WTC11 (cell line): Measurements from ENCODE around the gene ADGRB3. TPM values are rescaled to one million over a fixed set of nuclear protein-coding genes. Genes with fewer than 3 reads are reported as not detected.

ENCODE experiments used
- ATAC-seq: fragments of 200-7000 bp; cut with Tn5 transposase; 2 replicates; pipeline ENCODE4 v1.10.0; 2021; ENCODE audit warnings: mild to moderate bottlenecking, moderate library complexity
- CTCF ChIA-PET: fragments of 300-600 bp; sonication (Branson Sonifier 250); formaldehyde crosslinking; loops from one replicate; lab custom pipeline; 2021; ENCODE audit warnings: antibody characterized with exemption; lab: Charles Lee
- POLR2A ChIA-PET: fragments of 350-600 bp; sonication (Branson Sonifier 250); formaldehyde crosslinking; loops from one replicate; lab custom pipeline; 2021; ENCODE audit warnings: antibody characterized with exemption; lab: Charles Lee
- DNase-seq: peaks from one replicate; pipeline ENCODE4 v3.0.0; 2021; ENCODE audit warnings: low spot score
- H3K27ac Mint-ChIP-seq: 2 replicates; pipeline ENCODE4 v1.8.0; 2021; ENCODE audit warnings: mixed read lengths
- H3K27me3 Mint-ChIP-seq: 2 replicates; pipeline ENCODE4 v1.8.0; 2021; ENCODE audit warnings: low read depth, mild to moderate bottlenecking, moderate library complexity, mixed read lengths
- H3K36me3 Mint-ChIP-seq: 2 replicates; pipeline ENCODE4 v1.8.0; 2021; ENCODE audit warnings: mixed read lengths
- H3K4me1 Mint-ChIP-seq: 2 replicates; pipeline ENCODE4 v1.8.0; 2022; ENCODE audit warnings: mixed read lengths
- H3K4me3 Mint-ChIP-seq: 2 replicates; pipeline ENCODE4 v1.8.0; 2021; ENCODE audit warnings: mild to moderate bottlenecking, moderate library complexity, mixed read lengths
- H3K9me3 Mint-ChIP-seq: 2 replicates; pipeline ENCODE4 v1.8.0; 2021; ENCODE audit warnings: mixed read lengths
- CREB1 ChIP-seq: sonication (generic); formaldehyde crosslinking; IDR thresholded peaks from 2 replicates; pipeline ENCODE4 v1.8.0; 2023; ENCODE audit warnings: mild to moderate bottlenecking, missing genetic modification reagents
- FOXP1 ChIP-seq: sonication (generic); formaldehyde crosslinking; IDR thresholded peaks from 2 replicates; pipeline ENCODE4 v1.8.0; 2022; ENCODE audit warnings: missing genetic modification reagents, mild to moderate bottlenecking, moderate library complexity, borderline replicate concordance
- GTF2I ChIP-seq: fragments of 250-450 bp; sonication (Bioruptor Pico); conservative IDR thresholded peaks from 2 replicates; pipeline ENCODE4 v1.4.0; 2021; ENCODE audit warnings: mild to moderate bottlenecking
- NFATC4 ChIP-seq: fragments of 250-450 bp; sonication (Bioruptor Pico); IDR thresholded peaks from 2 replicates; pipeline ENCODE4 v1.9.0; 2021; ENCODE audit warnings: mild to moderate bottlenecking
- NFE2L1 ChIP-seq: sonication (generic); formaldehyde crosslinking; IDR thresholded peaks from 2 replicates; pipeline ENCODE4 v1.8.1; 2023; ENCODE audit warnings: missing genetic modification reagents
- NR1H2 ChIP-seq: sonication (generic); formaldehyde crosslinking; IDR thresholded peaks from 2 replicates; pipeline ENCODE4 v1.9.0; 2021; ENCODE audit warnings: mild to moderate bottlenecking, moderate library complexity, missing genetic modification reagents
- SMAD3 ChIP-seq: sonication (generic); formaldehyde crosslinking; IDR thresholded peaks from 2 replicates; pipeline ENCODE4 v1.8.0; 2022; ENCODE audit warnings: missing genetic modification reagents, mild to moderate bottlenecking, borderline replicate concordance
- ZNF232 ChIP-seq: sonication (generic); formaldehyde crosslinking; IDR thresholded peaks from 2 replicates; pipeline ENCODE4 v1.8.0; 2022; ENCODE audit warnings: mild to moderate bottlenecking, missing genetic modification reagents
- ZNF263 ChIP-seq: sonication (generic); formaldehyde crosslinking; IDR thresholded peaks from 2 replicates; pipeline ENCODE4 v1.8.1; 2022; ENCODE audit warnings: low read depth, mild to moderate bottlenecking, moderate library complexity, missing genetic modification reagents
- ZNF396 ChIP-seq: fragments of 250-450 bp; sonication (Bioruptor Pico); IDR thresholded peaks from 2 replicates; pipeline ENCODE4 v1.8.0; 2021; ENCODE audit warnings: mild to moderate bottlenecking, moderate library complexity, borderline replicate concordance
- ZNF423 ChIP-seq: fragments of 250-450 bp; sonication (Bioruptor Pico); IDR thresholded peaks from 2 replicates; pipeline ENCODE4 v2.1.2; 2022; ENCODE audit warnings: mild to moderate bottlenecking, moderate library complexity
- total RNA-seq: library from RNA; stranded (reverse); gene quantifications from 3 replicates; pipeline ENCODE4 v1.2.3, GENCODE V29; 2021
- TF ChIP-seq, protein P1 (sequence below): sonication (generic); formaldehyde crosslinking; IDR thresholded peaks from 2 replicates; pipeline ENCODE4 v1.8.1; 2023; ENCODE audit warnings: mild to moderate bottlenecking, moderate library complexity, missing genetic modification reagents
- TF ChIP-seq, protein P2 (sequence below): sonication (generic); formaldehyde crosslinking; IDR thresholded peaks from 2 replicates; pipeline ENCODE4 v1.8.1; 2022; ENCODE audit warnings: low read depth, missing genetic modification reagents, borderline replicate concordance
- TF ChIP-seq, protein P3 (sequence below): sonication (generic); formaldehyde crosslinking; IDR thresholded peaks from 2 replicates; pipeline ENCODE4 v1.8.1; 2023; ENCODE audit warnings: mild to moderate bottlenecking, missing genetic modification reagents, moderate library complexity
- TF ChIP-seq, protein P4 (sequence below): fragments of 250-450 bp; sonication (Bioruptor Pico); IDR thresholded peaks from 2 replicates; pipeline ENCODE4 v2.1.2; 2022; ENCODE audit warnings: mild to moderate bottlenecking, moderate library complexity
- TF ChIP-seq, protein P5 (sequence below): sonication (generic); formaldehyde crosslinking; IDR thresholded peaks from 2 replicates; pipeline ENCODE4 v1.8.1; 2022; ENCODE audit warnings: low read depth, mild to moderate bottlenecking, moderate library complexity, missing genetic modification reagents, borderline replicate concordance
- TF ChIP-seq, protein P6 (sequence below): sonication (generic); formaldehyde crosslinking; IDR thresholded peaks from 2 replicates; pipeline ENCODE4 v1.8.1; 2022; ENCODE audit warnings: mild to moderate bottlenecking, moderate library complexity, missing genetic modification reagents
- TF ChIP-seq, protein P7 (sequence below): sonication (generic); formaldehyde crosslinking; IDR thresholded peaks from 2 replicates; pipeline ENCODE4 v1.8.0; 2022; ENCODE audit warnings: mild to moderate bottlenecking, missing genetic modification reagents
- TF ChIP-seq, protein P8 (sequence below): fragments of 250-450 bp; sonication (Bioruptor Pico); IDR thresholded peaks from 2 replicates; pipeline ENCODE4 v1.9.0; 2021; ENCODE audit warnings: mild to moderate bottlenecking

The ADGRB3 gene
- total RNA-seq, 1 experiment from 2014 or later = 1.9 TPM

DNA sequence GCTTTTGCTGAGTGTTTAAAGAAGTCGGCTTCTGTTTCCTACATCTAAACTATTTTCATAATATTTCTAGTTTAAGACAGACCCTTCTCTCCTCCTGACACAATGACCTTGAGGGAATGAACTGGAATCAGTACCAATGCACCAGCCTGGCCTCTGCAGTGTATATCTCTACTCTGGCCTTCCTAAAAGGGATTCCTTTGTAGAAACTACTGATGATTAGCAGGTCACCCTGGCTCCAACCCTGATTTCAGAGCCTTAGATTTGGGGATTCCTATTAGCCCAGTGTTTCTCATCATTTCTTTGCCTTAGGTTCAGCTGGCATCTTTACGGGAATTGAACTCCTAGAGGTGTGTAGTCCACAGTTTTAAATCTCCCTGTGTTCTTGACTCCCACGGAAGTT is 75.4 kb downstream of the ADGRB3 start (continued):
- TF ChIP-seq, protein P1, sequence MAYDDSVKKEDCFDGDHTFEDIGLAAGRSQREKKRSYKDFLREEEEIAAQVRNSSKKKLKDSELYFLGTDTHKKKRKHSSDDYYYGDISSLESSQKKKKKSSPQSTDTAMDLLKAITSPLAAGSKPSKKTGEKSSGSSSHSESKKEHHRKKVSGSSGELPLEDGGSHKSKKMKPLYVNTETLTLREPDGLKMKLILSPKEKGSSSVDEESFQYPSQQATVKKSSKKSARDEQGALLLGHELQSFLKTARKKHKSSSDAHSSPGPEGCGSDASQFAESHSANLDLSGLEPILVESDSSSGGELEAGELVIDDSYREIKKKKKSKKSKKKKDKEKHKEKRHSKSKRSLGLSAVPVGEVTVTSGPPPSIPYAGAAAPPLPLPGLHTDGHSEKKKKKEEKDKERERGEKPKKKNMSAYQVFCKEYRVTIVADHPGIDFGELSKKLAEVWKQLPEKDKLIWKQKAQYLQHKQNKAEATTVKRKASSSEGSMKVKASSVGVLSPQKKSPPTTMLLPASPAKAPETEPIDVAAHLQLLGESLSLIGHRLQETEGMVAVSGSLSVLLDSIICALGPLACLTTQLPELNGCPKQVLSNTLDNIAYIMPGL (CRISPR knock-in tag) = no peak
- TF ChIP-seq, protein P2, sequence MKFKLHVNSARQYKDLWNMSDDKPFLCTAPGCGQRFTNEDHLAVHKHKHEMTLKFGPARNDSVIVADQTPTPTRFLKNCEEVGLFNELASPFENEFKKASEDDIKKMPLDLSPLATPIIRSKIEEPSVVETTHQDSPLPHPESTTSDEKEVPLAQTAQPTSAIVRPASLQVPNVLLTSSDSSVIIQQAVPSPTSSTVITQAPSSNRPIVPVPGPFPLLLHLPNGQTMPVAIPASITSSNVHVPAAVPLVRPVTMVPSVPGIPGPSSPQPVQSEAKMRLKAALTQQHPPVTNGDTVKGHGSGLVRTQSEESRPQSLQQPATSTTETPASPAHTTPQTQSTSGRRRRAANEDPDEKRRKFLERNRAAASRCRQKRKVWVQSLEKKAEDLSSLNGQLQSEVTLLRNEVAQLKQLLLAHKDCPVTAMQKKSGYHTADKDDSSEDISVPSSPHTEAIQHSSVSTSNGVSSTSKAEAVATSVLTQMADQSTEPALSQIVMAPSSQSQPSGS = no peak
- TF ChIP-seq NR1H2 (CRISPR knock-in tag) = no peak
- TF ChIP-seq, protein P3, sequence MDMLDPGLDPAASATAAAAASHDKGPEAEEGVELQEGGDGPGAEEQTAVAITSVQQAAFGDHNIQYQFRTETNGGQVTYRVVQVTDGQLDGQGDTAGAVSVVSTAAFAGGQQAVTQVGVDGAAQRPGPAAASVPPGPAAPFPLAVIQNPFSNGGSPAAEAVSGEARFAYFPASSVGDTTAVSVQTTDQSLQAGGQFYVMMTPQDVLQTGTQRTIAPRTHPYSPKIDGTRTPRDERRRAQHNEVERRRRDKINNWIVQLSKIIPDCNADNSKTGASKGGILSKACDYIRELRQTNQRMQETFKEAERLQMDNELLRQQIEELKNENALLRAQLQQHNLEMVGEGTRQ = no peak
- TF ChIP-seq, protein P4, sequence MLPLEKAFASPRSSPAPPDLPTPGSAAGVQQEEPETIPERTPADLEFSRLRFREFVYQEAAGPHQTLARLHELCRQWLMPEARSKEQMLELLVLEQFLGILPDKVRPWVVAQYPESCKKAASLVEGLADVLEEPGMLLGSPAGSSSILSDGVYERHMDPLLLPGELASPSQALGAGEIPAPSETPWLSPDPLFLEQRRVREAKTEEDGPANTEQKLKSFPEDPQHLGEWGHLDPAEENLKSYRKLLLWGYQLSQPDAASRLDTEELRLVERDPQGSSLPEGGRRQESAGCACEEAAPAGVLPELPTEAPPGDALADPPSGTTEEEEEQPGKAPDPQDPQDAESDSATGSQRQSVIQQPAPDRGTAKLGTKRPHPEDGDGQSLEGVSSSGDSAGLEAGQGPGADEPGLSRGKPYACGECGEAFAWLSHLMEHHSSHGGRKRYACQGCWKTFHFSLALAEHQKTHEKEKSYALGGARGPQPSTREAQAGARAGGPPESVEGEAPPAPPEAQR (CRISPR knock-in tag) = no peak
- TF ChIP-seq, protein P5, sequence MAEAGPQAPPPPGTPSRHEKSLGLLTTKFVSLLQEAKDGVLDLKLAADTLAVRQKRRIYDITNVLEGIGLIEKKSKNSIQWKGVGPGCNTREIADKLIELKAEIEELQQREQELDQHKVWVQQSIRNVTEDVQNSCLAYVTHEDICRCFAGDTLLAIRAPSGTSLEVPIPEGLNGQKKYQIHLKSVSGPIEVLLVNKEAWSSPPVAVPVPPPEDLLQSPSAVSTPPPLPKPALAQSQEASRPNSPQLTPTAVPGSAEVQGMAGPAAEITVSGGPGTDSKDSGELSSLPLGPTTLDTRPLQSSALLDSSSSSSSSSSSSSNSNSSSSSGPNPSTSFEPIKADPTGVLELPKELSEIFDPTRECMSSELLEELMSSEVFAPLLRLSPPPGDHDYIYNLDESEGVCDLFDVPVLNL = no peak
- no peak for TF ChIP-seq ZNF396 (CRISPR knock-in tag)

DNA sequence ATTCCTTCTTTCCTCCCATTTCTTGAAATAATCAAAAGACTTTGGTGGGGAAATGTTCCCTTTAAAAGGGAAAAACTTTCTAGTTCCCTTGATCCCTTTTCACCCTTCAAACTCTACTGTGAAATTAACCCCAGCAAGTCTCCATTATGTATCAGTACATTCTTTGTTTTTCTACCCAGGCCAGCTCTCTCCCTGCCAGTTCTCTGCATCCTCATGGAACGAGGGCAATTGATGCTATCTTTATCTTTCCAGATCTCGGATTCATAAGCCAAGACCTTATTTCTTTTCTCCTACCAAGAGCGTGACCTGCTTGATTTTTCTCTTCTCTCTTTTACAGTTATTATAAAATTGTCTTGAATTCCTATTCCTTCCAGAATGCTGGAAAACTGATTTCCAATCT is 75.8 kb downstream of the ADGRB3 start:
- ATAC-seq = no peak
- H3K27me3 Mint-ChIP-seq = no peaks in the 10 kb centered on the region
- H3K9me3 Mint-ChIP-seq = no peaks in the 10 kb centered on the region
- H3K27ac Mint-ChIP-seq = no peak overlapping the region
- TF ChIP-seq, protein P6, sequence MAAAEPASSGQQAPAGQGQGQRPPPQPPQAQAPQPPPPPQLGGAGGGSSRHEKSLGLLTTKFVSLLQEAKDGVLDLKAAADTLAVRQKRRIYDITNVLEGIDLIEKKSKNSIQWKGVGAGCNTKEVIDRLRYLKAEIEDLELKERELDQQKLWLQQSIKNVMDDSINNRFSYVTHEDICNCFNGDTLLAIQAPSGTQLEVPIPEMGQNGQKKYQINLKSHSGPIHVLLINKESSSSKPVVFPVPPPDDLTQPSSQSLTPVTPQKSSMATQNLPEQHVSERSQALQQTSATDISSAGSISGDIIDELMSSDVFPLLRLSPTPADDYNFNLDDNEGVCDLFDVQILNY (CRISPR knock-in tag) = no peak
- TF ChIP-seq NFATC4 (CRISPR knock-in tag) = no peak
- TF ChIP-seq, all 79 proteins: peak for 0
- POLR2A ChIA-PET = no interaction called here
- CTCF ChIA-PET = no interaction called here
- no peak for DNase-seq
- Mint-ChIP-seq H3K4me3 (no peak overlapping the region), H3K36me3 (no peaks in the 10 kb centered on the region), H3K4me1 (peaks cover 42% of the 10 kb centered on the region)

DNA sequence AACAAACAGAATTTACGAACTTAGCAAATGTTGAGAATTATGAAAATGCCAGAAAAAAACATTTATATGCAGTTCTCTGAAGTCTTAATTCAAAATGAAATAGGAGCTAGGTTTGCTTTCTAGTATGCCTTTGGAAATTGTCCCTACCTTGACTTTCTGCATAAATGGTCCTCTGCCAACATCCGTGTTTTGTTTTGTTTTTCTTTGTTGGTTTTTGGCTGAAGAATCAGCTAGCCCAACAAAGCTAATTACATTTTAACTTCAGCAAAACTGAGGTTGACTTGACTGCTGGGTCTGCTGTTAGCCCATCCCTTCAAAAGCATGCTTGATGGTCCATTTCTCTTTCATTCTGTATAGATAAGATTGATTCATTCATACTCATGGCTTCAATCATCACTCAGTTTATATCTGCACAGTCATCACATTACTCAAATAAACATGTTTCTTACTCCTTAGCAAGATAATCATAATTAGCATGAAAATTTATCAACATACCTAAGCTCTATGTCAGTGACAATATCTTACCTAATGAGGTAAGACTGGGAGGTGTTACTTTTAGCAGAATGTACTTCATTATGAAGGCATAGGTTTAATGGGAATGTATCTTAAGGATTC is 76.4 kb downstream of the ADGRB3 start:
- DNase-seq (no peak), ATAC-seq (no peak)
- Mint-ChIP-seq H3K27me3 (no peaks in the 10 kb centered on the region), H3K4me3 (no peak overlapping the region), H3K9me3 (no peaks in the 10 kb centered on the region), H3K27ac (no peak overlapping the region), H3K4me1 (peaks cover 48% of the 10 kb centered on the region), H3K36me3 (no peaks in the 10 kb centered on the region)
- ChIA-PET CTCF (no interaction called here), POLR2A (no interaction called here)
- TF ChIP-seq NFE2L1 (CRISPR knock-in tag) = no peak
- TF ChIP-seq ZNF263 = no peak
- TF ChIP-seq GTF2I = no peak
- TF ChIP-seq SMAD3 (CRISPR knock-in tag) = no peak
- no peak for TF ChIP-seq ZNF396 (CRISPR knock-in tag)
- TF ChIP-seq ZNF232 (CRISPR knock-in tag) = no peak
- no peak for TF ChIP-seq ZNF423 (CRISPR knock-in tag)
- TF ChIP-seq, protein P7, sequence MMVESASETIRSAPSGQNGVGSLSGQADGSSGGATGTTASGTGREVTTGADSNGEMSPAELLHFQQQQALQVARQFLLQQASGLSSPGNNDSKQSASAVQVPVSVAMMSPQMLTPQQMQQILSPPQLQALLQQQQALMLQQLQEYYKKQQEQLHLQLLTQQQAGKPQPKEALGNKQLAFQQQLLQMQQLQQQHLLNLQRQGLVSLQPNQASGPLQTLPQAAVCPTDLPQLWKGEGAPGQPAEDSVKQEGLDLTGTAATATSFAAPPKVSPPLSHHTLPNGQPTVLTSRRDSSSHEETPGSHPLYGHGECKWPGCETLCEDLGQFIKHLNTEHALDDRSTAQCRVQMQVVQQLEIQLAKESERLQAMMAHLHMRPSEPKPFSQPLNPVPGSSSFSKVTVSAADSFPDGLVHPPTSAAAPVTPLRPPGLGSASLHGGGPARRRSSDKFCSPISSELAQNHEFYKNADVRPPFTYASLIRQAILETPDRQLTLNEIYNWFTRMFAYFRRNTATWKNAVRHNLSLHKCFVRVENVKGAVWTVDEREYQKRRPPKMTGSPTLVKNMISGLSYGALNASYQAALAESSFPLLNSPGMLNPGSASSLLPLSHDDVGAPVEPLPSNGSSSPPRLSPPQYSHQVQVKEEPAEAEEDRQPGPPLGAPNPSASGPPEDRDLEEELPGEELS (CRISPR knock-in tag) = no peak
- TF ChIP-seq FOXP1 = no peak
- TF ChIP-seq CREB1 (CRISPR knock-in tag) = no peak
- TF ChIP-seq, protein P8, sequence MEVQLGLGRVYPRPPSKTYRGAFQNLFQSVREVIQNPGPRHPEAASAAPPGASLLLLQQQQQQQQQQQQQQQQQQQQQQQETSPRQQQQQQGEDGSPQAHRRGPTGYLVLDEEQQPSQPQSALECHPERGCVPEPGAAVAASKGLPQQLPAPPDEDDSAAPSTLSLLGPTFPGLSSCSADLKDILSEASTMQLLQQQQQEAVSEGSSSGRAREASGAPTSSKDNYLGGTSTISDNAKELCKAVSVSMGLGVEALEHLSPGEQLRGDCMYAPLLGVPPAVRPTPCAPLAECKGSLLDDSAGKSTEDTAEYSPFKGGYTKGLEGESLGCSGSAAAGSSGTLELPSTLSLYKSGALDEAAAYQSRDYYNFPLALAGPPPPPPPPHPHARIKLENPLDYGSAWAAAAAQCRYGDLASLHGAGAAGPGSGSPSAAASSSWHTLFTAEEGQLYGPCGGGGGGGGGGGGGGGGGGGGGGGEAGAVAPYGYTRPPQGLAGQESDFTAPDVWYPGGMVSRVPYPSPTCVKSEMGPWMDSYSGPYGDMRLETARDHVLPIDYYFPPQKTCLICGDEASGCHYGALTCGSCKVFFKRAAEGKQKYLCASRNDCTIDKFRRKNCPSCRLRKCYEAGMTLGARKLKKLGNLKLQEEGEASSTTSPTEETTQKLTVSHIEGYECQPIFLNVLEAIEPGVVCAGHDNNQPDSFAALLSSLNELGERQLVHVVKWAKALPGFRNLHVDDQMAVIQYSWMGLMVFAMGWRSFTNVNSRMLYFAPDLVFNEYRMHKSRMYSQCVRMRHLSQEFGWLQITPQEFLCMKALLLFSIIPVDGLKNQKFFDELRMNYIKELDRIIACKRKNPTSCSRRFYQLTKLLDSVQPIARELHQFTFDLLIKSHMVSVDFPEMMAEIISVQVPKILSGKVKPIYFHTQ (CRISPR knock-in tag) = no peak
